HepG2 (cell line): ENCODE results near the gene ERLIN1. TPM values are rescaled to one million over a fixed set of nuclear protein-coding genes. Genes with fewer than 3 reads are reported as not detected.

Experiments used
- AGO2 ChIP-seq: fragments of 200-400 bp; formaldehyde crosslinking; optimal IDR thresholded peaks from 2 replicates; pipeline ENCODE3; 2017; ENCODE audit warnings: mild to moderate bottlenecking, low read depth, low read length, moderate library complexity
- ATF4 ChIP-seq, 2 experiments: fragments of 450-650 bp in 1 of 2; sonication (generic) in 1 of 2; formaldehyde crosslinking; IDR thresholded peaks; 2 replicates each; pipeline versions ENCODE4 v1.5.0 to v1.8.0; 2020 to 2022; ENCODE audit warnings: mild to moderate bottlenecking in 1 of 2, missing genetic modification reagents in 1 of 2
- ATF5 ChIP-seq: sonication (generic); formaldehyde crosslinking; IDR thresholded peaks from 2 replicates; pipeline ENCODE4 v1.4.0; 2020; ENCODE audit warnings: mild to moderate bottlenecking, low read depth, missing genetic modification reagents
- ERF ChIP-seq: IDR thresholded peaks from 2 replicates; pipeline ENCODE4 v1.6.1; 2018; ENCODE audit warnings: missing biosample characterization, missing genetic modification reagents
- GLMP ChIP-seq: sonication (generic); formaldehyde crosslinking; IDR thresholded peaks from 2 replicates; pipeline ENCODE4 v1.9.0; 2021; ENCODE audit warnings: missing genetic modification reagents, mild to moderate bottlenecking, borderline replicate concordance
- GTF3A ChIP-seq: sonication (generic); formaldehyde crosslinking; conservative IDR thresholded peaks from 2 replicates; pipeline ENCODE4 v1.4.0; 2020; ENCODE audit warnings: mild to moderate bottlenecking, missing genetic modification reagents
- HDAC2 ChIP-seq: sonication (generic); formaldehyde crosslinking; IDR thresholded peaks from 2 replicates; pipeline ENCODE4 v1.4.0; 2020; ENCODE audit warnings: missing genetic modification reagents
- HMGXB4 ChIP-seq, 2 experiments: sonication (generic) in 1 of 2; formaldehyde crosslinking in 1 of 2; IDR thresholded peaks; 2 replicates each; pipeline versions ENCODE4 v1.4.0 to v1.6.1; 2018 to 2020; ENCODE audit warnings: missing genetic modification reagents in 2 of 2, borderline replicate concordance in 1 of 2, low read depth in 1 of 2, mild to moderate bottlenecking in 1 of 2, missing biosample characterization in 1 of 2
- HNF4G ChIP-seq, 2 experiments: sonication (generic) in 1 of 2; formaldehyde crosslinking in 1 of 2; IDR thresholded peaks; 2 replicates each; pipeline versions ENCODE4 v1.4.0 to v1.6.1; 2011 to 2020; ENCODE audit warnings: borderline replicate concordance in 2 of 2, low read depth in 2 of 2, mild to moderate bottlenecking in 2 of 2, low read length in 1 of 2, missing genetic modification reagents in 1 of 2, moderate library complexity in 1 of 2
- MAZ ChIP-seq, 2 experiments: sonication (generic) in 1 of 2; formaldehyde crosslinking in 1 of 2; IDR thresholded peaks; 2 replicates each; pipeline versions ENCODE4 v1.5.0 to v1.6.1; 2012 to 2020; ENCODE audit warnings: low read depth in 2 of 2, mild to moderate bottlenecking in 2 of 2, borderline replicate concordance in 1 of 2, improper control_type of control experiment in 1 of 2, low read length in 1 of 2, missing genetic modification reagents in 1 of 2, moderate library complexity in 1 of 2
- NFKBIZ ChIP-seq: IDR thresholded peaks from 2 replicates; pipeline ENCODE4 v1.6.1; 2018; ENCODE audit warnings: missing genetic modification reagents, missing compliant biosample characterization
- RAD21 ChIP-seq: fragments of 450-650 bp; formaldehyde crosslinking; IDR thresholded peaks from 2 replicates; pipeline ENCODE4 v1.5.0; 2020; ENCODE audit warnings: mild to moderate bottlenecking
- SETDB1 ChIP-seq: sonication (generic); formaldehyde crosslinking; IDR thresholded peaks from 2 replicates; pipeline ENCODE4 v1.5.1; 2020; ENCODE audit warnings: missing genetic modification reagents, mild to moderate bottlenecking, borderline replicate concordance
- SIX1 ChIP-seq: sonication (generic); formaldehyde crosslinking; IDR thresholded peaks from 2 replicates; pipeline ENCODE4 v1.4.0; 2020; ENCODE audit warnings: missing genetic modification reagents, borderline replicate concordance
- SMC3 ChIP-seq: IDR thresholded peaks from 2 replicates; pipeline ENCODE4 v1.6.1; 2011; ENCODE audit warnings: low read length, improper control_type of control experiment
- SRF ChIP-seq: IDR thresholded peaks from 2 replicates; pipeline ENCODE4 v1.6.1; 2011; ENCODE audit warnings: mild to moderate bottlenecking, low read depth, low read length, moderate library complexity
- STAG1 ChIP-seq: sonication (generic); formaldehyde crosslinking; IDR thresholded peaks from 2 replicates; pipeline ENCODE4 v1.4.0; 2020; ENCODE audit warnings: missing genetic modification reagents
- TAF1 ChIP-seq: sonication (generic); formaldehyde crosslinking; IDR thresholded peaks from 2 replicates; pipeline ENCODE4 v1.4.0; 2020; ENCODE audit warnings: missing genetic modification reagents
- ZBTB38 ChIP-seq: sonication (generic); formaldehyde crosslinking; IDR thresholded peaks from 2 replicates; pipeline ENCODE4 v1.5.1; 2020; ENCODE audit warnings: mild to moderate bottlenecking, missing genetic modification reagents
- ZNF468 ChIP-seq: sonication (generic); formaldehyde crosslinking; IDR thresholded peaks from 2 replicates; pipeline ENCODE4 v1.8.0; 2022; ENCODE audit warnings: mild to moderate bottlenecking, moderate library complexity, missing genetic modification reagents
- ZNF546 ChIP-seq: sonication (generic); formaldehyde crosslinking; conservative IDR thresholded peaks from 2 replicates; pipeline ENCODE4 v1.8.1; 2023; ENCODE audit warnings: mild to moderate bottlenecking, missing genetic modification reagents
- ZNF644 ChIP-seq: IDR thresholded peaks from 2 replicates; pipeline ENCODE4 v1.6.1; 2016; ENCODE audit warnings: low read depth
- ZNF672 ChIP-seq: sonication (generic); formaldehyde crosslinking; IDR thresholded peaks from 2 replicates; pipeline ENCODE4 v1.8.1; 2022; ENCODE audit warnings: missing genetic modification reagents
- ZNF883 ChIP-seq: sonication (generic); formaldehyde crosslinking; IDR thresholded peaks from 2 replicates; pipeline ENCODE4 v1.5.1; 2020; ENCODE audit warnings: mild to moderate bottlenecking, missing genetic modification reagents; ENCODE audit errors: not compliant biosample characterization
- polyA plus RNA-seq, 8 experiments: library from polyadenylated mRNA; depleted of rRNA in 3 of 8; stranded (reverse) in 7 of 8; unstranded in 1 of 8; fragments of >200 nt; fragmentation: Illumina TruSeq in 4 of 8; extraction: Trizol in 4 of 8; gene quantifications; 2 replicates each; pipeline versions ENCODE4 v1.2.1 to v1.2.3, GENCODE V29; 2011 to 2016; ENCODE audit warnings: low read depth in 4 of 8, missing spikeins in 1 of 8, mixed read lengths in 1 of 8; ENCODE audit not compliant: insufficient read depth in 1 of 8
- total RNA-seq, 5 experiments: library from RNA; depleted of rRNA; stranded (reverse); fragments of >200 nt; fragmentation: Illumina TruSeq; extraction: Trizol; gene quantifications; 2 replicates each; pipeline ENCODE4 v1.2.3, GENCODE V29; 2016; ENCODE audit warnings: low read depth in 1 of 5
- TF ChIP-seq, protein P1 (sequence below): sonication (generic); formaldehyde crosslinking; conservative IDR thresholded peaks from 2 replicates; pipeline ENCODE4 v1.4.0; 2020; ENCODE audit warnings: missing genetic modification reagents

ERLIN1 gene
- total and polyA plus RNA-seq, 2 of the 13 experiments (the other 11 are each of a cell fraction or from before 2014, with no cell fraction given) = 56.8 to 69.3 TPM

DNA sequence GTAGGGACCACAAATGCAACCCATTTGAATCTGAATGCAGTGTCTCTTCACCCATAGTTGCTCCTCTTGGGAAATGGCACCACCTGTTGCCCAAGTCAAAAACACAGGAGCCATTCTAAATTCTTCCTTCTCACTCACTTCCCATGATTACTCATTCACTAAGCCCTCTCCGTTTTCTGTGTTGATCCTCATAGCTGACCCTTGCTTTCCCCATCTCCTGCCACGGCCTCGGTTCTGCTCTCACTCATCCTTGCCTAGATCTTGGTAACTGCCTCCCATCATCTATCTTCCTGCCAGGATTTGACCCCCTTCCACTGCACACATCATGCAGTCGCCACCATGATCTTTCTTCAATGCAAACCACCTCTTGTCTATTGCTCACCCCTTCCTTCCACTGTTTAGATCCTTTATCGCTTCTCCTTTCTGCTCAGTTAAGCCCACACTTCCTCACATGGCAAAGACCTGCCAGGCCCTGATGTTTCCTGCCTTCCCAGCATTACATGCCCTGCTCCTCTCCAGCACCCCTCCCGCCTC lies 85.1 kb downstream of the ERLIN1 start (continued):
- no peak for TF ChIP-seq SRF
- TF ChIP-seq NFKBIZ (CRISPR knock-in tag) = no peak
- TF ChIP-seq HMGXB4 (CRISPR knock-in tag; IDR thresholded peaks at IDR 0.05; ENCODE audit: borderline replicate concordance in 1 of 2, low read depth in 1 of 2) = peak in 1 of 2 experiments; percentile 86; a peak in 3 of 4 replicates
- TF ChIP-seq ZNF468 (CRISPR knock-in tag) = no peak
- peak; percentile 32; the same call in 1 of the 2 replicates for TF ChIP-seq TAF1 (CRISPR knock-in tag)
- TF ChIP-seq ATF4 (CRISPR knock-in tag; IDR thresholded peaks at IDR 0.05) = peak in 1 of 2 experiments; percentile 36; a peak in 1 of 4 replicates
- TF ChIP-seq GLMP (CRISPR knock-in tag) = no peak
- no peak for TF ChIP-seq SIX1
- TF ChIP-seq ZNF883 = no peak
- TF ChIP-seq ERF (CRISPR knock-in tag) = peak; percentile 70; the same call in 1 of the 2 replicates
- no peak for TF ChIP-seq ZBTB38 (CRISPR knock-in tag)
- TF ChIP-seq HDAC2 (CRISPR knock-in tag) = peak; percentile 44; the same call in 1 of the 2 replicates
- TF ChIP-seq HNF4G (IDR thresholded peaks at IDR 0.05; ENCODE audit: borderline replicate concordance, low read depth, low read length) = no peak
- no peak for TF ChIP-seq HNF4G (CRISPR knock-in tag; IDR thresholded peaks at IDR 0.05; ENCODE audit: borderline replicate concordance, low read depth)
- peak; percentile 71 for TF ChIP-seq SMC3
- no peak for TF ChIP-seq SETDB1 (CRISPR knock-in tag)
- TF ChIP-seq STAG1 (CRISPR knock-in tag) = peak; percentile 79
- peak; percentile 74; the same call in 1 of the 2 replicates for TF ChIP-seq ZNF644 (CRISPR knock-in tag)
- no peak for TF ChIP-seq ZNF672 (CRISPR knock-in tag)
- TF ChIP-seq RAD21 (CRISPR knock-in tag) = peak; percentile 63
- TF ChIP-seq ATF5 (CRISPR knock-in tag) = no peak
- TF ChIP-seq AGO2 = no peak
- no peak for TF ChIP-seq ZNF546 (CRISPR knock-in tag)
- no peak for TF ChIP-seq GTF3A
- TF ChIP-seq, protein P1, sequence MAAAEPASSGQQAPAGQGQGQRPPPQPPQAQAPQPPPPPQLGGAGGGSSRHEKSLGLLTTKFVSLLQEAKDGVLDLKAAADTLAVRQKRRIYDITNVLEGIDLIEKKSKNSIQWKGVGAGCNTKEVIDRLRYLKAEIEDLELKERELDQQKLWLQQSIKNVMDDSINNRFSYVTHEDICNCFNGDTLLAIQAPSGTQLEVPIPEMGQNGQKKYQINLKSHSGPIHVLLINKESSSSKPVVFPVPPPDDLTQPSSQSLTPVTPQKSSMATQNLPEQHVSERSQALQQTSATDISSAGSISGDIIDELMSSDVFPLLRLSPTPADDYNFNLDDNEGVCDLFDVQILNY (CRISPR knock-in tag) = no peak
- no peak for TF ChIP-seq MAZ (IDR thresholded peaks at IDR 0.05; ENCODE audit: borderline replicate concordance, low read depth, low read length)
- no peak for TF ChIP-seq MAZ (CRISPR knock-in tag; IDR thresholded peaks at IDR 0.05; ENCODE audit: low read depth)
